Measurements from ENCODE around the gene MCOLN2.

DNA sequence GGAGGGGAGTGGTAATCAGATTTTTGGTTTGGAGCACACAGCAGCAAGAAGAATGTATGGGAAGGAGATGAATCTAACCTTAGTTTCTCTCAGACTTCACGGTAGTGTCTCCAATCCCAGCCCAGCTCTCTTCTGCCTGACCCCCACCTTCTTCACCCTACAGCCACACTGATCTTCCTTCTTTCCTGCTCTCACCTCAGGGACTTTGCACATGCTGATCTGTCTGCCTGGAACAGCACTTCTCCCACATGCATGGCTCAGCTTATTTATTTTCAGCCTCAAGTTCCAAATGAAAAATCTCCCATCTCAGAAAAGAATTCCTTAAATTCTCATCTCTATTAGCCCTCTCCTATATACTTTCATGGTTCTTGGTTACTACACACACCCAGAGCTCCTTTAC lies 55.1 kb downstream of the MCOLN2 start:
- TF ChIP-seq, protein P1, sequence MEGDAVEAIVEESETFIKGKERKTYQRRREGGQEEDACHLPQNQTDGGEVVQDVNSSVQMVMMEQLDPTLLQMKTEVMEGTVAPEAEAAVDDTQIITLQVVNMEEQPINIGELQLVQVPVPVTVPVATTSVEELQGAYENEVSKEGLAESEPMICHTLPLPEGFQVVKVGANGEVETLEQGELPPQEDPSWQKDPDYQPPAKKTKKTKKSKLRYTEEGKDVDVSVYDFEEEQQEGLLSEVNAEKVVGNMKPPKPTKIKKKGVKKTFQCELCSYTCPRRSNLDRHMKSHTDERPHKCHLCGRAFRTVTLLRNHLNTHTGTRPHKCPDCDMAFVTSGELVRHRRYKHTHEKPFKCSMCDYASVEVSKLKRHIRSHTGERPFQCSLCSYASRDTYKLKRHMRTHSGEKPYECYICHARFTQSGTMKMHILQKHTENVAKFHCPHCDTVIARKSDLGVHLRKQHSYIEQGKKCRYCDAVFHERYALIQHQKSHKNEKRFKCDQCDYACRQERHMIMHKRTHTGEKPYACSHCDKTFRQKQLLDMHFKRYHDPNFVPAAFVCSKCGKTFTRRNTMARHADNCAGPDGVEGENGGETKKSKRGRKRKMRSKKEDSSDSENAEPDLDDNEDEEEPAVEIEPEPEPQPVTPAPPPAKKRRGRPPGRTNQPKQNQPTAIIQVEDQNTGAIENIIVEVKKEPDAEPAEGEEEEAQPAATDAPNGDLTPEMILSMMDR (IDR thresholded peaks at IDR 0.05; ENCODE audit: low read depth, low read length, missing input control), result no peak
- TF ChIP-seq TAF1 (conservative IDR thresholded peaks at IDR 0.05), result no peak
- TF ChIP-seq, protein P2, sequence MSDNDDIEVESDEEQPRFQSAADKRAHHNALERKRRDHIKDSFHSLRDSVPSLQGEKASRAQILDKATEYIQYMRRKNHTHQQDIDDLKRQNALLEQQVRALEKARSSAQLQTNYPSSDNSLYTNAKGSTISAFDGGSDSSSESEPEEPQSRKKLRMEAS (IDR thresholded peaks at IDR 0.05), result no peak
- no peak for TF ChIP-seq GABPA (IDR thresholded peaks at IDR 0.05 in 1 of 2, conservative IDR thresholded peaks at IDR 0.05 in 1 of 2)
- TF ChIP-seq, protein P3, sequence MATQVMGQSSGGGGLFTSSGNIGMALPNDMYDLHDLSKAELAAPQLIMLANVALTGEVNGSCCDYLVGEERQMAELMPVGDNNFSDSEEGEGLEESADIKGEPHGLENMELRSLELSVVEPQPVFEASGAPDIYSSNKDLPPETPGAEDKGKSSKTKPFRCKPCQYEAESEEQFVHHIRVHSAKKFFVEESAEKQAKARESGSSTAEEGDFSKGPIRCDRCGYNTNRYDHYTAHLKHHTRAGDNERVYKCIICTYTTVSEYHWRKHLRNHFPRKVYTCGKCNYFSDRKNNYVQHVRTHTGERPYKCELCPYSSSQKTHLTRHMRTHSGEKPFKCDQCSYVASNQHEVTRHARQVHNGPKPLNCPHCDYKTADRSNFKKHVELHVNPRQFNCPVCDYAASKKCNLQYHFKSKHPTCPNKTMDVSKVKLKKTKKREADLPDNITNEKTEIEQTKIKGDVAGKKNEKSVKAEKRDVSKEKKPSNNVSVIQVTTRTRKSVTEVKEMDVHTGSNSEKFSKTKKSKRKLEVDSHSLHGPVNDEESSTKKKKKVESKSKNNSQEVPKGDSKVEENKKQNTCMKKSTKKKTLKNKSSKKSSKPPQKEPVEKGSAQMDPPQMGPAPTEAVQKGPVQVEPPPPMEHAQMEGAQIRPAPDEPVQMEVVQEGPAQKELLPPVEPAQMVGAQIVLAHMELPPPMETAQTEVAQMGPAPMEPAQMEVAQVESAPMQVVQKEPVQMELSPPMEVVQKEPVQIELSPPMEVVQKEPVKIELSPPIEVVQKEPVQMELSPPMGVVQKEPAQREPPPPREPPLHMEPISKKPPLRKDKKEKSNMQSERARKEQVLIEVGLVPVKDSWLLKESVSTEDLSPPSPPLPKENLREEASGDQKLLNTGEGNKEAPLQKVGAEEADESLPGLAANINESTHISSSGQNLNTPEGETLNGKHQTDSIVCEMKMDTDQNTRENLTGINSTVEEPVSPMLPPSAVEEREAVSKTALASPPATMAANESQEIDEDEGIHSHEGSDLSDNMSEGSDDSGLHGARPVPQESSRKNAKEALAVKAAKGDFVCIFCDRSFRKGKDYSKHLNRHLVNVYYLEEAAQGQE (IDR thresholded peaks at IDR 0.05), result no peak
